Activated CD8-positive, alpha-beta T cell treated with anti-CD3 and anti-CD28 coated beads for 36 hours (primary cell): ENCODE data around the gene SCO2. TPM values are rescaled to one million over a fixed set of nuclear protein-coding genes. Genes with fewer than 3 reads are reported as not detected.
A peak's percentile ranks its signal among the peaks of the same experiment; 100 is the strongest.
"Not testable (repeated sequence)": the region's sequence is repeated elsewhere in the genome, so short reads cannot be mapped to it uniquely, and the experiment has no call there.

Experiments
- ATAC-seq: fragments of 200-7000 bp; cut with Tn5 transposase; one replicate; pipeline ENCODE4 v1.10.0; 2021; ENCODE audit warnings: mild to moderate bottlenecking, moderate library complexity
- CTCF ChIA-PET: fragments of 350-600 bp; sonication (Branson Sonifier 250); formaldehyde crosslinking; loops from one replicate; lab custom pipeline; 2021; ENCODE audit warnings: antibody characterized with exemption; lab: Charles Lee
- POLR2A ChIA-PET: fragments of 350-600 bp; sonication (Branson Sonifier 250); formaldehyde crosslinking; loops from one replicate; lab custom pipeline; 2021; ENCODE audit warnings: antibody characterized with exemption; lab: Charles Lee
- DNase-seq: peaks from one replicate; pipeline ENCODE4 v3.0.0-alpha.2; 2020
- H3K27ac Mint-ChIP-seq: one replicate; pipeline ENCODE4 v1.8.0; 2021; ENCODE audit warnings: mild to moderate bottlenecking, mixed read lengths
- H3K27me3 Mint-ChIP-seq: one replicate; pipeline ENCODE4 v1.8.0; 2021; ENCODE audit warnings: mixed read lengths
- H3K36me3 Mint-ChIP-seq: one replicate; pipeline ENCODE4 v1.8.0; 2021; ENCODE audit warnings: low read depth, mixed read lengths
- H3K4me1 Mint-ChIP-seq: one replicate; pipeline ENCODE4 v1.8.0; 2021; ENCODE audit warnings: low read depth, mixed read lengths
- H3K4me3 Mint-ChIP-seq: one replicate; pipeline ENCODE4 v1.8.0; 2021; ENCODE audit warnings: mild to moderate bottlenecking, moderate library complexity, mixed read lengths
- H3K9me3 Mint-ChIP-seq: one replicate; pipeline ENCODE4 v1.8.0; 2021; ENCODE audit warnings: mixed read lengths
- CTCF ChIP-seq: fragments of 200-600 bp; IDR thresholded peaks from one replicate; pipeline ENCODE4 v1.8.0; 2022; ENCODE audit warnings: antibody characterized with exemption, mild to moderate bottlenecking
- intact Hi-C: fragments of 100-400 bp; cut with micrococcal nuclease; formaldehyde crosslinking; loops from one replicate; pipeline ENCODE4 v1.10.0; 2022
- total RNA-seq, 2 experiments: library from RNA; stranded (reverse); gene quantifications; one replicate each; pipeline ENCODE4 v1.2.3, GENCODE V29; 2021

Gene SCO2
- total RNA-seq, 2 experiments from 2014 or later, result 2.7 TPM; not detected in 1

- DNase-seq (no peak), ATAC-seq (no peak)
- no peaks in the 10 kb centered on the region for H3K27me3 Mint-ChIP-seq
- H3K9me3 Mint-ChIP-seq, result no peaks in the 10 kb centered on the region
- H3K36me3 Mint-ChIP-seq, result peaks cover 2% of the 10 kb centered on the region
- intact Hi-C loops, result loop anchor here (2.0 kb wide), 1 partner anchor 83 kb away; no protein-coding TSS in a partner anchor
- H3K4me3 Mint-ChIP-seq, result no peak overlapping the region
- no peak for TF ChIP-seq CTCF
- ChIA-PET POLR2A (interaction anchor here (0.7 to 8.3 kb wide), 5 partner anchors 11 to 294 kb away, joined by 3 to 175 read pairs (median 34); partner anchors contain the start of genes SCO2 and TYMP), CTCF (interaction anchor here (0.6 to 4.7 kb wide), 4 partner anchors 10 to 27 kb away, joined by 3 to 65 read pairs (median 22); partner anchors contain the start of genes SCO2 and SYCE3)
- peaks cover 60% of the 10 kb centered on the region for H3K4me1 Mint-ChIP-seq
- peak overlapping the region; percentile 100 for H3K27ac Mint-ChIP-seq
Observed at GRCh38 chr22:50537765-50538164, 12.4 kb upstream of the SCO2 start.

DNA sequence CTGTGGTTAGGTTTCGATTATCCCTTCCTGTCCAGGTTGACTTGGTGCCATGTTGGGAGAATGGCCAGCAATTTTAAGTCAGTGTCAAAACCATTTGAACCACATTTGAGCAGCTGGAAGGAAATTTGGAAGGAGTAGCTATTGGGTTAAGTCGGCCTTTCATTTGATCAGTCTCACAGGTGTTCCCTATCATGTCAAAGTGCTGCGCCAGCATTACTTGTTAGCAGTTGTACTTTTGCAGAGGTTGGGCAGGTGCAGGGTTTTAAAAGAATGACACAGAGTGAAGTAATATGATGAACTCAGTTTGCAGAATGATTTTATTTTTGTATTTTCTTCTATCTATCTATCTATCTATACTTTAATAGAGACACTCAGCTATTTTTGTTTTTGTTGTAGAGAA is 10.8 kb upstream of the SCO2 start:
- ChIA-PET POLR2A (interaction anchor here (0.7 to 8.3 kb wide), 4 partner anchors 9 to 16 kb away, joined by 3 to 175 read pairs (median 4); partner anchors contain the start of genes KLHDC7B, SCO2 and TYMP), CTCF (interaction anchor here (0.8 to 3.3 kb wide), 3 partner anchors 9 to 27 kb away, joined by 3 to 19 read pairs (median 3); partner anchors contain the start of genes SCO2 and SYCE3)
- Mint-ChIP-seq H3K27ac (peak overlapping the region; percentile 20), H3K9me3 (no peaks in the 10 kb centered on the region), H3K36me3 (peaks cover 5% of the 10 kb centered on the region), H3K27me3 (no peaks in the 10 kb centered on the region), H3K4me1 (peaks cover 49% of the 10 kb centered on the region), H3K4me3 (no peak overlapping the region)
- ATAC-seq, result no peak
- intact Hi-C loops, result no loop called here
- no peak for DNase-seq
- no peak for TF ChIP-seq CTCF

GRCh38 chr22:50535113-50535512 is 9.7 kb upstream of the SCO2 start:
- no peaks in the 10 kb centered on the region for H3K27me3 Mint-ChIP-seq
- POLR2A ChIA-PET, result interaction anchor here (1.4 to 8.3 kb wide), 3 partner anchors 8 to 18 kb away, joined by 4 to 175 read pairs (median 4); partner anchors contain the start of genes SCO2 and TYMP
- H3K27ac Mint-ChIP-seq, result no peak overlapping the region
- peaks cover 39% of the 10 kb centered on the region for H3K4me1 Mint-ChIP-seq
- no peak for ATAC-seq
- peaks cover 3% of the 10 kb centered on the region for H3K36me3 Mint-ChIP-seq
- intact Hi-C loops, result no loop called here
- no peak for DNase-seq
- no peak overlapping the region for H3K4me3 Mint-ChIP-seq
- no peak for TF ChIP-seq CTCF
- H3K9me3 Mint-ChIP-seq, result no peaks in the 10 kb centered on the region
- CTCF ChIA-PET, result interaction anchor here (1.3 to 3.3 kb wide), 2 partner anchors 10 kb away, joined by 3 to 19 read pairs; partner anchors contain the start of gene SCO2

DNA sequence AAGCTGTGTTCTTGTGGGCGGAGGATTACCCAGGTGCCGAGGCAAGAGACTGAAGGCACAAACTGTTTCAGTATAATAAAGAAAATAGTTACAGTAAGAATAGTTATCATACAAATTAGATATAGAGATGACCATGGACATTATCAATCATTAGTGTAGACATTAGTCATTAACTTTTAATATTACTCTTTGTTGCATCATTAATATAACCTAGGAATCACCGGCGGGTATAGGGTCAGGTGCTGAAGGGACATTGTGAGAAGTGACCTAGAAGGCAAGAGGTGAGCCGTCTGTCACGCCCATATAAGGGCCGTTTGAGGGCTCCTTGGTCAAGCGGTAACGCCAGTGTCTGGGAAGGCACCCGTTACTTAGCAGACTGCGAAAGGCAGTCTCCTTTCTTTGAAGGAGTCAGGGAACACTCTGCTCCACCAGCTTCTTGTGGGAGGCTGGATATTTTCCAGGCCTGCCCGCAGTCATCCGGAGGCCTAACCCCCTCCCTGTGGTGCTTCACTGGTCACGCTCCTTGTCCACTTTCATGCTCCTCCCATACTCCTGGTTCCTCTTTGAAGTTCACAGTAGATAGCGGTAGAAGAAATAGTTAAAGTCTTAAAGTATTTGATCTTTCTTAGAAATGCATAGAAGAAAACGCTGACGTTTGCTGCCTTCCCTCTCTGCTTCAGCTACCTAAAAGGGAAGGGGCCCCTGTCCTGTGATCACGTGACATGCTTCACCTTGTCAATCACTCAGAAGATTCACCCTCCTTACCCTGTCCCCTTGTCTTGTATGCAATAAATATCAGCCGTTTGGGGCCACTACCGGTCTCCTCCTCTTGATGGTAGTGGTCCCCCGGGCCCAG is 8.7 kb upstream of the SCO2 start:
- H3K4me3 Mint-ChIP-seq, H3K9me3 Mint-ChIP-seq, H3K36me3 Mint-ChIP-seq, ATAC-seq, intact Hi-C loops, H3K27me3 Mint-ChIP-seq: not testable (repeated sequence)
- ChIA-PET POLR2A (interaction anchor here (0.9 kb wide), 1 partner anchor 87 kb away, joined by 3 read pairs; no protein-coding TSS in a partner anchor), CTCF (interaction anchor here (1.3 to 3.3 kb wide), 3 partner anchors 9 to 11 kb away, joined by 3 to 19 read pairs (median 6); partner anchors contain the start of genes KLHDC7B and SCO2)
- H3K27ac Mint-ChIP-seq, result peak overlapping the region; percentile 87
- DNase-seq, result peak; percentile 20
- peaks cover 30% of the 10 kb centered on the region for H3K4me1 Mint-ChIP-seq
